ENCODE results near the gene ORM2. TPM values are rescaled to one million over a fixed set of nuclear protein-coding genes. Genes with fewer than 3 reads are reported as not detected.
A peak's percentile ranks its signal among the peaks of the same experiment; 100 is the strongest.

ORM2 gene
- total and polyA plus RNA-seq, 9 donors = 0.52 to 2.6 (median 0.82) TPM; not detected in 6

DNA sequence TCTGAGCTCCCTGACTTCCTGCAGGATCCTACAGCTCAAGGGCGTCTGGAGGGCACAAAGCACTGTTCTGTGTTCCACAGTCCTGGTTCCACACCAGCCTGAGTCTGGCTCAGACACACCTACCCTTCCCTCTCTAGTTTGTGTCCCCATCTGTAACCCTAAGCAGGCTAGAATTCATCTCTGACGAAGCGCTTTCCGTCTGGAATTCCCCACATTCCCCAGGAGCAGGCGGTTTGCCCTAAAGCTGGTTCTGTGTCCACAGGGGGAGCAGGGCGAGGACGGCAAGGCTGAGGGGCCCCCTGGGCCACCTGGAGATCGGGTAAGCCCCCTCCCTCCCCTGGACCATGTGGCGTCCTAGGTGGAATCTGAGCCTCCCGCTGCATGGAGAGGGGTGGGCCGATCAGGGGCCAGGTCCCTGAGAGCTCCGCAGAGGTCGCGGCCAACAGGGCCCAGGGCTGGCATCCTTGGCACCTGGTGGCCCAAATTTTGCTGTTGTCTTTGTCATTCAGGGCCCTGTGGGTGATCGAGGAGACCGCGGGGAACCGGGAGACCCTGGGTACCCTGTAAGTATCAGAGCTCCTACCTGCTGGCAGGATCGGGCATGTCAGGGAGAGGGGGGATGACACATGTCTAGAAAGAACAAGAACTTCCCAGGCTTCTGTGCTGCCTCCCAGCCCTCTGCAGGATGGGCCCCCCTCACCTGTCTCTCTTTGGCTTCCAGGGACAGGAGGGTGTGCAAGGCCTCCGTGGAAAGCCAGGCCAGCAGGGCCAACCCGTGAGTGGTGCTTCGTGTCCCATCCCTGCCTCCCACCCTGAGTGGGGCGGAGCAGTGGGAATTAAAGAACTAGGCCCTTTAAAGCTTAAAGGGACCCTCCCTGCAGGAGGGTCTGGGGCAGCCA is 41.2 kb upstream of the ORM2 start:
- peak; percentile 9 to 35 (median 22) for DNase-seq
- 64 to 77% (median 72%) methylated on average over 23 of the region's 23 CpGs for WGBS, 3 donors
- Histone ChIP-seq H3K36me3 (no peaks in the 10 kb centered on the region), H3K27ac (no peak overlapping the region), H3K9me3 (no peaks in the 10 kb centered on the region), H3K4me3 (no peak overlapping the region), H3K4me1 (ENCODE audit: insufficient read depth) (peaks cover 8% of the 10 kb centered on the region), H3K27me3 (no peaks in the 10 kb centered on the region)
- intact Hi-C loops (cut with DNase I) = loop anchor here in 3 of 4 donors (1.0 to 5.0 kb wide), 5 partner anchors 131 to 206 kb away; partner anchors contain the start of gene COL27A1 (in 1 of the 3)
- TF ChIP-seq EP300 (IDR thresholded peaks at IDR 0.05) = no peak
- no peak for TF ChIP-seq POLR2A (IDR thresholded peaks at IDR 0.05)
- TF ChIP-seq, protein P1, sequence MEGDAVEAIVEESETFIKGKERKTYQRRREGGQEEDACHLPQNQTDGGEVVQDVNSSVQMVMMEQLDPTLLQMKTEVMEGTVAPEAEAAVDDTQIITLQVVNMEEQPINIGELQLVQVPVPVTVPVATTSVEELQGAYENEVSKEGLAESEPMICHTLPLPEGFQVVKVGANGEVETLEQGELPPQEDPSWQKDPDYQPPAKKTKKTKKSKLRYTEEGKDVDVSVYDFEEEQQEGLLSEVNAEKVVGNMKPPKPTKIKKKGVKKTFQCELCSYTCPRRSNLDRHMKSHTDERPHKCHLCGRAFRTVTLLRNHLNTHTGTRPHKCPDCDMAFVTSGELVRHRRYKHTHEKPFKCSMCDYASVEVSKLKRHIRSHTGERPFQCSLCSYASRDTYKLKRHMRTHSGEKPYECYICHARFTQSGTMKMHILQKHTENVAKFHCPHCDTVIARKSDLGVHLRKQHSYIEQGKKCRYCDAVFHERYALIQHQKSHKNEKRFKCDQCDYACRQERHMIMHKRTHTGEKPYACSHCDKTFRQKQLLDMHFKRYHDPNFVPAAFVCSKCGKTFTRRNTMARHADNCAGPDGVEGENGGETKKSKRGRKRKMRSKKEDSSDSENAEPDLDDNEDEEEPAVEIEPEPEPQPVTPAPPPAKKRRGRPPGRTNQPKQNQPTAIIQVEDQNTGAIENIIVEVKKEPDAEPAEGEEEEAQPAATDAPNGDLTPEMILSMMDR (IDR thresholded peaks at IDR 0.05) = no peak

DNA sequence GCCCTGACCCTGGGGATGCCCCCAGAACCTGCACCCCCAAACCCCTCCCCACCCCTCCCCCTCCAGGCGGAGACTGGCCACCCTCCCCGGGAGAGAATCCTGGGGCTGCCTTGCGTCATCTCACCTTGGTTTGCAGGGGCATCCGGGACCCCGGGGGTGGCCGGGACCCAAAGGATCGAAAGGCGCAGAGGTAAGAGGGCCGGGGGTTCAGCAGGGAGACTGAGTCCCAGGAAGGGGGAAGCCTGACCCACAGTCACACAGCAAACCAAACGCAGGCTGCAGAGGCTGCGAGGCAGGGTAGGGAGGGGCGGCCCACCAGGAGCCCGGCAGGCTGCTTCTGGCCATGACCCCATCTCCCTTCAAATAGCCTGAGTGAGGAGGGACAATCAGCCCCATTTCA is 40.6 kb upstream of the ORM2 start:
- H3K27me3 ChIP-seq = no peaks in the 10 kb centered on the region
- no peak overlapping the region for H3K4me3 ChIP-seq
- 84 to 88% (median 88%) methylated on average over 13 of the region's 13 CpGs for WGBS, 3 donors
- TF ChIP-seq EP300 (IDR thresholded peaks at IDR 0.05) = no peak
- TF ChIP-seq POLR2A (IDR thresholded peaks at IDR 0.05) = no peak
- TF ChIP-seq, protein P1 (IDR thresholded peaks at IDR 0.05) = no peak
- H3K4me1 ChIP-seq (ENCODE audit: insufficient read depth) = peaks cover 8% of the 10 kb centered on the region
- H3K27ac ChIP-seq = no peak overlapping the region
- H3K36me3 ChIP-seq = no peaks in the 10 kb centered on the region
- intact Hi-C loops (cut with DNase I) = loop anchor here in 2 of 4 donors (5.0 kb wide), 4 partner anchors 132 to 207 kb away; partner anchors contain the start of gene COL27A1 (in 1 of the 2)
- DNase-seq = peak; percentile 11 to 38 (median 19)
- no peaks in the 10 kb centered on the region for H3K9me3 ChIP-seq

DNA sequence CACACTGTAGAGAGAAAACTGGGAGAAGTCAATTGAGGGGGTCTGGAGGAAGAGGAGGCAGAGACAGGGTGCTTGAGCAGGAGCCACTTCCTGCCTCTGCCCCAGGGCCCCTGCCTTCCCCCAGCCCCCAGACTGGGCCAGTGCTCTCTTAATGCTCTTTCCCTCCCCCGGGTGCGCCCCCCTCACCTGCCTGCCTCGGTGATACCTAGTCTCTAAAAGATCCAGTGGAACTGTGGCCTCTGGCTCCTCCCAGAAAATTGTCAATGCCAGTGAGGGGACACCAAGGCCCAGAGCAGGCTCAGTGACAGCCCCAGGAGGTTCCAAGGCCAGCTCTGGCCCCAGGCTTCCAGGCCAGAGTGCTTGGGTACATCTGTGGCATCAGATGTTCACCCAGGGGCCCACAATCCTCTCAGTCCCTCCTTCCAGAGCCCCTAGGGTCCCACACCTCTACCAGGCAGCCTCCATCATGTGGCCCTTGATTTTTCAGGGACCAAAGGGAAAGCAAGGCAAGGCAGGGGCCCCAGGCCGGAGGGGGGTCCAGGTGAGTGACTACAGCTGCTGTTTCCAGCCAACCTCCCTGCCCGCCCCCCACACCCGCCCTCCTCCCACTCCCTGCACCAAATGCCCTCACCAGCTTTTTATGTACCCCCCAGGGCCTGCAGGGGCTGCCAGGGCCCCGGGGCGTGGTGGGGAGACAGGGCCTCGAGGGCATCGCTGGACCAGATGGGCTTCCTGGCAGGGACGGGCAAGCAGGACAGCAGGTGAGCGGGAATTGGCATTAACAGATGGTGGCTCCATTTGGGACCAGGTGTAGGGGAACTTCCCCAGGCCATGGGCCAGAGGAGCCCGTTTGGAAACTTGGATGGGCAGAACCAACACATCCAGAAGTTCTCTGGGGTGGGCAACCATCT is 39.8 kb upstream of the ORM2 start:
- TF ChIP-seq EP300 (IDR thresholded peaks at IDR 0.05) (no peak), POLR2A (IDR thresholded peaks at IDR 0.05) (no peak)
- TF ChIP-seq, protein P1 (IDR thresholded peaks at IDR 0.05) = no peak
- H3K4me3 ChIP-seq = no peak overlapping the region
- WGBS, 3 donors = 82 to 89% (median 88%) methylated on average over 13 of the region's 13 CpGs
- intact Hi-C loops (cut with DNase I) = loop anchor here (2.0 to 5.0 kb wide), 6 partner anchors 133 to 408 kb away; partner anchors contain the start of gene COL27A1 (in 1 of the 4)
- no peaks in the 10 kb centered on the region for H3K36me3 ChIP-seq
- H3K27ac ChIP-seq = no peak overlapping the region
- H3K27me3 ChIP-seq = no peaks in the 10 kb centered on the region
- H3K4me1 ChIP-seq (ENCODE audit: insufficient read depth) = peaks cover 8% of the 10 kb centered on the region
- peak; percentile 7 to 38 (median 24) for DNase-seq
- no peaks in the 10 kb centered on the region for H3K9me3 ChIP-seq

DNA sequence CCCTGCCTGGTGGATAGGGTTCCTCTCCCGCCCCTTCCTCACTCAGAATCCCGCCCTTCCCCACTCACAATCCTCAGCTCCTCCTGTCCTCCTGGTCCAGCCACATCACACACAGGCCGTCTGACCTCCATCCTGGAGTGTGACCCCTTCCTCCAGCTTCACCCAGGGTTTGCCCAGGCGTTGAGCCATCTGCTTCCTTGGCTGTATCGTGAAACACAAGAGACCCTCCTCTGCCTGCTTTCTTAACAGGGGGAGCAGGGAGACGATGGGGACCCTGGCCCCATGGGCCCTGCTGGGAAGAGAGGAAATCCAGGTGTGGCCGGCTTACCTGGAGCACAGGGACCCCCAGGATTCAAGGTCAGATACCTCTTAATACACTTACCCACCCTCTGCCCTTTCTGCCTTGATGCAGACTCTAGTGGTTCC is 39.1 kb upstream of the ORM2 start:
- peak in 3 of 5 donors; percentile 13 to 31 (median 17) for DNase-seq
- no peaks in the 10 kb centered on the region for H3K36me3 ChIP-seq
- TF ChIP-seq EP300 (IDR thresholded peaks at IDR 0.05) = no peak
- TF ChIP-seq, protein P1 (IDR thresholded peaks at IDR 0.05) = no peak
- no peak for TF ChIP-seq POLR2A (IDR thresholded peaks at IDR 0.05)

More for the DNA sequence above, 39.1 kb upstream of the ORM2 start:
- Histone ChIP-seq H3K4me3 (no peak overlapping the region), H3K27me3 (no peaks in the 10 kb centered on the region), H3K9me3 (no peaks in the 10 kb centered on the region), H3K27ac (no peak overlapping the region), H3K4me1 (ENCODE audit: insufficient read depth) (peaks cover 3% of the 10 kb centered on the region)
- intact Hi-C loops (cut with DNase I) = loop anchor here in 3 of 4 donors (2.0 to 5.0 kb wide), 3 partner anchors 208 to 408 kb away; no protein-coding TSS in a partner anchor
- WGBS, 3 donors = 58 to 64% (median 63%) methylated on average over 7 of the region's 7 CpGs
